ENCODE results near the gene MTA3. TPM values are rescaled to one million over a fixed set of nuclear protein-coding genes. Genes with fewer than 3 reads are reported as not detected.
"Not testable (repeated sequence)": the region's sequence is repeated elsewhere in the genome, so short reads cannot be mapped to it uniquely, and the experiment has no call there.

The MTA3 gene
- total RNA-seq, 2 donors from 2014 or later = 18.7 to 21.2 TPM

DNA sequence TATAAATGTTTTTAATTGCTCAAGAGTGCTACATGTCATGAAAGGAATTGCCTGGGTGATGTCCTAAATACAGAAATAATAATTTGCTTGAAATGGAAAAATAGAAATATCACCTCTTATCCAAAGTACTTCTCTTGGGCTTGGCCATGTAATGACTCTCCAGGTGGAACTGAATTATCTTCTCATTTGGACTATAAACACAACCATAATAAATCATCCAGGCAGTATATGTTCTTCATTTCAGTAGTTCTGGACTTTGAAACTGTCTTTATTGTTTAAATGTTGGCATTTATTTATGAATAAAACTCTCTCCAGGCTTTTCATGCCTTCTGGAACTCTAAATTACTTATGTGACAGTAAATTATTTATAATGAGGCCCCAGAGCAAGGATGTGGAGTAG is 155.0 kb downstream of the MTA3 start:
- no peak overlapping the region for H3K4me3 Mint-ChIP-seq
- no peaks in the 10 kb centered on the region for H3K9me3 Mint-ChIP-seq
- H3K27me3 Mint-ChIP-seq = no peaks in the 10 kb centered on the region
- DNase-seq (ENCODE audit: low spot score) = no peak
- ATAC-seq = no peak
- H3K27ac Mint-ChIP-seq = no peak overlapping the region
- H3K4me1 Mint-ChIP-seq (ENCODE audit: low read depth in 2 of 2) = peaks cover 2 to 8% of the 10 kb centered on the region in 2 donors
- H3K36me3 Mint-ChIP-seq = no peaks in the 10 kb centered on the region

DNA sequence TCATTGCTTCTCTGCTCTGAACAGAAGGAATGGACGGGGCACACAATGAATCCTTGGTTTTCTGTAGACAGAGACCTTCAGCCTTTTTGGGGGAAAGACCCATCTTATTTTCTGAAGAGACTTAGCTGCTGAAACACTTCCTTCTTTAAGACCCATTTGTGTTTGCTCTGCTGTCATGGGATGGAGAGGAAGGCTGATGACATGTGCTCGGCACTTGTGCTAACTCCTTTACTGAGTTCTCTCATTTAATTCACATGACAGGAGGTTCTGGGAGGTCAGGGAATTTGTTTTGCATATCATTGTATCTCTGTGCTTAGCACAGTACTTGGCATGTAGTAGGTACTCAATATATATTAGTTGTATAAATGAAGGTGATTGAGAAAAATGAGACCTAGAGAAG is 156.5 kb downstream of the MTA3 start:
- ATAC-seq = no peak
- Mint-ChIP-seq H3K27ac (no peak overlapping the region), H3K4me3 (no peak overlapping the region), H3K36me3 (peaks cover 4% of the 10 kb centered on the region), H3K9me3 (no peaks in the 10 kb centered on the region), H3K4me1 (ENCODE audit: low read depth in 2 of 2) (peaks cover 2 to 8% of the 10 kb centered on the region in 2 donors), H3K27me3 (no peaks in the 10 kb centered on the region)
- DNase-seq (ENCODE audit: low spot score) = no peak

DNA sequence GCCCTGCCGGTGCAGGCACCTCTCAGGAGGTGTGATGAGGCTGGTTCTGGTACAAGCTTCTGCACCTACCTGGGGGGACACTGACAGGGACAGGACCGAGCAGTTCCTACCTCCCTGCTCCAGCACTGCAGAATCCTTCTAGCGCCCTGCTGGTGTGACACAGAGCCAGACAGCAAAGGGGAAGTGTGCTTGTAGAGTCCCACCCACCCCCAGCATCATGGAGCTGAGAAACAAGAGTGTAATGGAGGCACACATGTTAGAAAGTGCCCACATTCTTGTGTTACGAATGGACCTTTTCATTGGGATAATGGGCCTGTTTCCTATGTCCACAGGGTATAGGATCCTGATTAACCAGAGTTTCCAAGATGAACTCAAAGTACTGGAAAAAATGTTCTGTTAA is 157.2 kb downstream of the MTA3 start:
- H3K4me1 Mint-ChIP-seq (ENCODE audit: low read depth in 2 of 2) = peaks cover 2 to 8% of the 10 kb centered on the region in 2 donors
- peaks cover 6% of the 10 kb centered on the region for H3K36me3 Mint-ChIP-seq
- no peak overlapping the region for H3K4me3 Mint-ChIP-seq
- no peak for DNase-seq (ENCODE audit: low spot score)
- no peak overlapping the region for H3K27ac Mint-ChIP-seq
- ATAC-seq = peak in 1 of 2 donors; percentile 32
- no peaks in the 10 kb centered on the region for H3K27me3 Mint-ChIP-seq
- no peaks in the 10 kb centered on the region for H3K9me3 Mint-ChIP-seq

DNA sequence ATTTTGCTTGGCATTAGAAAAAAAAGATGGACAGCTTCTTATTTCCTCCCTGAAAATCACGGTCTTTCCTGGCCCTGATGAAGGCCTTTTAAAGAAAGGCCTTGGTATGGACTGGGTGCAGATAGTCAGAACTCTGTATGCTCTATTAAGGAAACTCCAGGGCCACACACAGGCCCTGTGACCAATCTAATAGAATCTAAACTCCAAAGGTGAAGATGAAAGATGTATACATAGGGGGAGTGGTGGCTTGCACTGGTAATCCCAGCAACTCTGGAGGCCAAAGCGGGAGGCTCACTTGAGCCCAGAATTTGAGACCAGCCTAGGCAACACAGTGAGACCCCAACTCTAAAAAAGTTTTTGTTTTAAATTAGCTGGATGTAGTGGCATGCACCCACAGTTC is 158.2 kb downstream of the MTA3 start:
- H3K9me3 Mint-ChIP-seq = no peaks in the 10 kb centered on the region
- ATAC-seq (peak in 1 of 2 donors; percentile 52), DNase-seq (ENCODE audit: low spot score) (no peak)
- no peak overlapping the region for H3K27ac Mint-ChIP-seq
- H3K27me3 Mint-ChIP-seq = no peaks in the 10 kb centered on the region
- peaks cover 2 to 8% of the 10 kb centered on the region in 2 donors for H3K4me1 Mint-ChIP-seq (ENCODE audit: low read depth in 2 of 2)
- peaks cover 12% of the 10 kb centered on the region for H3K36me3 Mint-ChIP-seq
- no peak overlapping the region for H3K4me3 Mint-ChIP-seq

DNA sequence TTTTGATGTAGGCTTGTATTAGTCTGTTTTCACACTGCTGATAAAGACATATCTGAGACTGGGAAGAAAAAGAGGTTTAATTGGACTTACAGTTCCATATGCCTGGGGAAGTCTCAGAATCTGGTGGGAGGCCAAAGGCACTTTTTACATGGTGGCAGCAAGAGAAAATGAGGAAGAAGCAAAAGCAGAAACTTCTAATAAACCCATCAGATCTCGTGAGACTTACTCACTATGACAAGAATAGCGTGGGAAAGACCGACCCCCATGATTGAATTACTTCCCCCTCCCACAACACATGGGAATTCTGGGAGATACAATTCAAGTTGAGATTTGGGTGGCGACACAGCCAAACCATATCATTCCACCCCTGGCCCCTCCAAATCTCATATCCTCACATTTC is 162.9 kb downstream of the MTA3 start:
- not testable (repeated sequence) for H3K4me3 Mint-ChIP-seq; H3K4me1 Mint-ChIP-seq (ENCODE audit: low read depth in 2 of 2); H3K27ac Mint-ChIP-seq; DNase-seq (ENCODE audit: low spot score); H3K27me3 Mint-ChIP-seq; ATAC-seq
- Mint-ChIP-seq H3K9me3 (peaks cover 14% of the 10 kb centered on the region), H3K36me3 (peaks cover 38% of the 10 kb centered on the region)

DNA sequence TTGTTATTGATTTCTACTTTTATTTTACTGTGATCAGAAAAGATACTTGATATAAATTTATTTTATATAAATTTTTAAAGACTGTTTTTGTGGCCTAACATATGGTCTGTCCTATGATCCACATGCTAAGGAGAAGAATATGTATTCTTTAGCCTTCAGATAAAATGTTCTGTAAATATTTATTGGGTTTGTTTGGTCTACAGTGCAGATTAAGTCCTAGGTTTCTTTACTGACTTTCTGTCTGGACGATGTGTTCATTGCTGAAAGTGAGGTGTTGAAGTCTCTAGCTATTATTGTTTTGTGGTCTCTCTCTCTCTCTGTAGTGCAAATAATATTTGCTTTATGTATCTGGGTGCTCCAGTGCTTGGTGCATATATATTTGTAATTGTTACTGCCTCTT is 165.4 kb downstream of the MTA3 start:
- no peak for DNase-seq (ENCODE audit: low spot score)
- no peak overlapping the region for H3K4me3 Mint-ChIP-seq
- H3K4me1 Mint-ChIP-seq (ENCODE audit: low read depth in 2 of 2) = no peaks in the 10 kb centered on the region
- peaks cover 44% of the 10 kb centered on the region for H3K36me3 Mint-ChIP-seq
- no peak for ATAC-seq
- H3K9me3 Mint-ChIP-seq = peaks cover 14% of the 10 kb centered on the region
- H3K27me3 Mint-ChIP-seq = no peaks in the 10 kb centered on the region
- H3K27ac Mint-ChIP-seq = no peak overlapping the region

DNA sequence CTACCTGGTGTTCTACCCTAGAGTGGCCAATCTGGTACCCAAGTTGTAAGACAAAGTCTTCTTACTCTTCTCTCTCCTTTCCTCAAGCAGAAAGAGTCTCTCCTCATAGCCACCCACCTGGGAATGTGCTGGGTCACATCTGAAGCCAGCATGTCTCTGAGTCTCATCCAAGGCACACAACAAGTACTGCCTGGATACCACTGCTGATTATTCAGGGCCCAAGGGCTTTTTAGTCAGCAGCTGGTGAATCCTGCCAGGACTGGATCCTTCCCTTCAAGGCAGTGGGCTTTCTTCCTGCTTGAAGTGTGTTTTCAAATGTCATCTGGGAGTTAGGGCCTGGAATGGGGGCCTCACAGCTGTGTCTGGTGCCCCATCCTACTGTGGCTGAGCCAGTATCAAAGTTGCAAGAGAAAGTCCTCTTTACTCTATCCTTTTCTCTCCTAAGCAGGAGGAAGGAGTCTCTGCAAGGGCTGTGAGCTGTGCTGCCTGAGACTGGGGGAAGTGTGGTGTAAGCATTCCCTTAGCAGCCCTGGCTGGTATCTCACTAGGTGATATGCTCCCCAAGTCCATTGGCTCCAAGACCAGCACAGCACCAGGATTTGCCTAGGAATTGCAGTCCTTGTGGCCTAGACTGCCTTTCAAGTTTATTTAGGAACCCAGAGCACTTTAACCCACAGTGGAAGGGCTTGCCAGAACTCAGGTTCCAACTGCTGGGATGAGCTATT is 168.3 kb downstream of the MTA3 start:
- no peak for DNase-seq (ENCODE audit: low spot score)
- Mint-ChIP-seq H3K4me1 (ENCODE audit: low read depth in 2 of 2) (peaks cover 2 to 5% of the 10 kb centered on the region in 2 donors), H3K27ac (no peak overlapping the region), H3K27me3 (no peaks in the 10 kb centered on the region), H3K4me3 (no peak overlapping the region), H3K36me3 (peaks cover 39% of the 10 kb centered on the region), H3K9me3 (peaks cover 14% of the 10 kb centered on the region)
- ATAC-seq = no peak

DNA sequence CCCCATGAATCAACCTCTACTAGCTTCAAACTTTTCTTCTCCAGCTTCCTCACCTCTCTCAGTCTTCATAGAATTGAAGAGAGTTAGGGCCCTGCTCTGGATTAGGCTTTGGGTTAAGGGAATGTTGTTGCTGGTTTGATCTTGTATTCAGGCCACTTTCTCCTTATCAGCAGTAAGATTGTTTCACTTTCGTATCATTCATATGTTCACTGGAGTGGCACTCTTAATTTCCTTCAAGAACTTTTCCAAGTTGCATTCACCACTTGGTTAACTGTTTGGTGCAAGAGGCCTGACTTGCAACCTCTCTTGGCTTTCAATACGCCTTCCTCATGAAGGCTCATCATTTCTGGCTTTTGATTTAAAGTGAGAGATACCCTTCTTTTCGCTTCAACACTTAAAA is 172.7 kb downstream of the MTA3 start:
- Mint-ChIP-seq H3K9me3 (peaks cover under 1% of the 10 kb centered on the region), H3K27ac (peak overlapping the region in 1 of 2 donors; percentile 45), H3K36me3 (peaks cover 13% of the 10 kb centered on the region), H3K27me3 (no peaks in the 10 kb centered on the region), H3K4me1 (ENCODE audit: low read depth in 2 of 2) (peaks cover 2 to 5% of the 10 kb centered on the region in 2 donors), H3K4me3 (no peak overlapping the region)
- no peak for DNase-seq (ENCODE audit: low spot score)
- no peak for ATAC-seq

DNA sequence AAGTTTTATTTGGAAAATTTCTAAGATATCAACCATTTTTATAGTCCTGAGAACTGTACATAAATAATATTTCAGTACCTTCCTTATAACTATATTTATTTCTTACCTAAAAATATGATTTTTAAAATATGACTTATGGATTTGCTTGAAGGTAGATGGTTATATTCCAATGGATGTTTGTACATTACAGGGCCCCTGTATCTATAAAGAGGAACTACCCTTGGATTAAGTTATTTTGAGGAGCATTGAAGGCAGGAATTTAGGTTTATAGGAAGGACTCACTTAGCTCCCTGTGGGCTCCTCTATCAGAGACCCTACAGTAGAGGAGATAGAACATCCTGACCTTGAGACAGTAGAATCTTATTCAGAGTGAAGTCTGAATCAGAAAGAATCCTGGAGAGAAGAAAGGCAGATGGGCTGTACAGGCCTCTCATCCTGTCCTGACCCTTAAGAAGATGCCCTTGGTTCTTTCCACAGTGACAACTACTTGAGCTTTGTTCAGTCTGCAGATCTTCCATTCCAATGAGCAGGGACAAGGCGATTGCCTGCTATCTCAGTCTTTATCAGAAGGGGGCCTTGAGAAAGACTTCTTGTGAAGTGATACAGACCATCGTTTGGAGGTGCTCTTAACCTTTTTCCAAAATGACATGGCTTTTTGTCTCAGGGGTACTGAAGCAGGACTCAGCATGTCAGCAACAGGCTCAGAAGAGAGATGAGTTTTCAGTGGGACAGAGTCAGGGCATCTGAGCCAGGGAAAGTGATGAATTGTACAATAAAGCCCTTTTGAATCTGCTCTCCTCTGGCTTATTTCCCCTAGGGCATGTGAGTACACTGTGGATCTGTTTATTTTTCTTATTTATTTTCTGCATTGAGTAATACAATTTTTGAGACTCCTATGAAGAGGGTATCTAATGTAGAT is 174.6 kb downstream of the MTA3 start:
- no peak overlapping the region for H3K4me3 Mint-ChIP-seq
- H3K36me3 Mint-ChIP-seq = peaks cover 8% of the 10 kb centered on the region
- peaks cover 2 to 5% of the 10 kb centered on the region in 2 donors for H3K4me1 Mint-ChIP-seq (ENCODE audit: low read depth in 2 of 2)
- ATAC-seq (no peak), DNase-seq (ENCODE audit: low spot score) (no peak)
- no peaks in the 10 kb centered on the region for H3K9me3 Mint-ChIP-seq
- H3K27ac Mint-ChIP-seq = no peak overlapping the region
- no peaks in the 10 kb centered on the region for H3K27me3 Mint-ChIP-seq

DNA sequence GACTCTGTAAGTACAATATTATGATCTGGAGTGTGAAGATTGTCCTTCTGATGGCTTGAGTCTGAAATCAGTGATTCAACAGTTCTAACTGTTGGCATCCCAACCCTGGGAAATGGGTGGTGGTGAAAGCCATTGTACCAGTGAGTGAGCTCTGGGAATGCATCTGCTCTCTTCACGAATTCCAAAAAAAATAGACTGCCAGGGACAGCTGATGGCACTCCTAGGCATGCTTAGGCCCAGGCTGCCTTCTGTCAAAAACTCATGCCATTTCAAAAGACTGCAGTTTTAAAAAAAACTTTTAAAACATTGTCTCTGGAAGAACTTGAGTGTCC is 175.2 kb downstream of the MTA3 start:
- no peak for ATAC-seq
- Mint-ChIP-seq H3K9me3 (no peaks in the 10 kb centered on the region), H3K36me3 (peaks cover 8% of the 10 kb centered on the region), H3K27ac (no peak overlapping the region), H3K4me3 (no peak overlapping the region), H3K27me3 (no peaks in the 10 kb centered on the region), H3K4me1 (ENCODE audit: low read depth in 2 of 2) (peaks cover 2 to 5% of the 10 kb centered on the region in 2 donors)
- no peak for DNase-seq (ENCODE audit: low spot score)

DNA sequence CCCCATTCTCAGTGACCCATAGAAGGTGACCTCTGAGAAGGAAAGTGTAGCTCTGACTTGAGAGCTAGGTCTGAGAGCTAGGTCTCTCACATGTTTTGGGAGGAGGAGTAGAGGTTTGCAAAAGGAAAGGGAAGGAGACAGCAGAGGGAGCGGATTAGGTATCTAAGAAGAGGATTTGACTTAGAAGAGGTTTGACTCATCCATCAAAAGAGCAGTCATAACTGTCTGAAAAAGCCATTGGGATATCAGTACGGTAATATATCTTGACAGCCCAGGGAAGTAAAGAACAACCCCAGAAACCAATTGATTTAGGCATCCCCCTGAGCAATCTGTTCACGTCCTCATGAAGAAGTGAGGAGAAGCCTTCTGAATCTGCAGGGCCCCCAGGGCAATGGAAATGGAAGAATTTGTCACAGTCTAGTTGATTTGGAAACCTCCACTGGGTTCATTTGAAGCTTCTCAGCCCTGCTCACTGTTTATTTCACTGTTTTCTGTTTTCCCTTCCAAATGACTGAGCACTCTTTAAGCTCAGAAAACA is 176.2 kb downstream of the MTA3 start:
- no peak overlapping the region for H3K4me3 Mint-ChIP-seq
- DNase-seq (ENCODE audit: low spot score) = no peak
- no peaks in the 10 kb centered on the region for H3K9me3 Mint-ChIP-seq
- H3K27me3 Mint-ChIP-seq = no peaks in the 10 kb centered on the region
- H3K4me1 Mint-ChIP-seq (ENCODE audit: low read depth in 2 of 2) = peaks cover 0 to 5% of the 10 kb centered on the region in 2 donors
- peaks cover 5% of the 10 kb centered on the region for H3K36me3 Mint-ChIP-seq
- no peak overlapping the region for H3K27ac Mint-ChIP-seq
- no peak for ATAC-seq

DNA sequence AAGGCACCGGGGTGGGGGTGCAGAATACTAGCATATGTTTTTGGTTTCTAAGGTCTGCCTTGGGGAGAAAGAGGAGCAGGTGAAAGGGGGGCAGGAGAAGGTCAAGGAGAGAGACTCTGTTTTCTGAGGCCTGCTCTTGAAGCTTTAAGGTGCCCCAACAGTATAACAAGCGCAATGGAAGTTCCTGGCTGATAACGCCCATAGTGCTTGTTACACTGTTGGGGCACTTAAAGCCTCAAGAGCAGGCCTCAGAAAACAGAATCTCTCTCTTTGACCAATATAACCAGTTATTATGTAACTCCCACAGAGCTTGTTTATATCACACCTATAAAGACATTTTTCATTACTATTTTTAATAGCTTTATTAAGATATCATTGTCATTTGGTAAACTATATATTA is 179.0 kb downstream of the MTA3 start:
- Mint-ChIP-seq H3K36me3 (no peaks in the 10 kb centered on the region), H3K4me1 (ENCODE audit: low read depth in 2 of 2) (peaks cover 1 to 3% of the 10 kb centered on the region in 2 donors), H3K27me3 (no peaks in the 10 kb centered on the region), H3K9me3 (no peaks in the 10 kb centered on the region), H3K4me3 (no peak overlapping the region), H3K27ac (no peak overlapping the region)
- no peak for ATAC-seq
- no peak for DNase-seq (ENCODE audit: low spot score)

DNA sequence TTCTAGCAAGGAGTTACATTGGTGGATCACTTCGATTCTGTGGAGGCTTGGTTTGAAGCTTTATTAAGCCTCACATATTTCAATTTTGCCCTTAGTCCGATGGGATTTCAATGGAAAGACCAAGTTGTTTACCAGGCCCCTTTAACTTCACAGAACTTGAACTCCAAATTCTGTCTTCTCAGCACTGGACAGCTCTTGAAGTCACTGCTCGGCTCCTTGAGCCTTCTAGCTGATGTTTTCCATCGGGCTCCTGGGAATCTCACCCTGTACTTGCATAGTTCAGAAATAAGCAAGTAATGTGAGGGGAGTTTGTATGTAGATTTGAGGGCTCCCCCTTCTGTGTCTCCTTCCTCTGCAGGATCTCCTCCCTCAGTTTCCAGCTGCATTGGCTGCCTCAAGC is 180.4 kb downstream of the MTA3 start:
- H3K9me3 Mint-ChIP-seq = no peaks in the 10 kb centered on the region
- H3K36me3 Mint-ChIP-seq = no peaks in the 10 kb centered on the region
- no peak for DNase-seq (ENCODE audit: low spot score)
- no peak overlapping the region for H3K27ac Mint-ChIP-seq
- H3K27me3 Mint-ChIP-seq = no peaks in the 10 kb centered on the region
- peaks cover 6 to 13% of the 10 kb centered on the region in 2 donors for H3K4me1 Mint-ChIP-seq (ENCODE audit: low read depth in 2 of 2)
- no peak overlapping the region for H3K4me3 Mint-ChIP-seq
- no peak for ATAC-seq

DNA sequence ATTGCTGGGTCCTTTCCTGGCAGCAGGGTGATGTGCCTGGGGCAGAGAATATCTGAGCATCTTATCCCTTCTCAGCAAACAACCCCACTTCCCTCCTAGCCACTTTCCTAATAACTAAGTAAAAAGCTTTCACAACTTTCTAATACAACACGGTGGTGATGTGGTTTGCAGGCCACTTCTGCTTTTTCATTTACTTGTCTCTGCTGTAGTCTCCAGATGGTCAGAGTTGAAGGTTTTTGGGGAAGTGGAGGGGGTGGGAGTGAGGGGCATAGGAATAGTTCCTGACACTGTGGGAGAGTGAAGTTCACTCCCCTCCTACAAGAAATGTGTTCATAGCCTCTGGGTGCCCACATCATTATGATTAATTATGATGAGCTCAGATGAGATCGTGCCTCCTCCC is 183.9 kb downstream of the MTA3 start:
- Mint-ChIP-seq H3K27me3 (no peaks in the 10 kb centered on the region), H3K9me3 (no peaks in the 10 kb centered on the region), H3K36me3 (no peaks in the 10 kb centered on the region), H3K27ac (peak overlapping the region in 1 of 2 donors; percentile 32), H3K4me1 (ENCODE audit: low read depth in 2 of 2) (peaks cover 15 to 16% of the 10 kb centered on the region in 2 donors), H3K4me3 (peak overlapping the region; percentile 19)
- no peak for DNase-seq (ENCODE audit: low spot score)
- ATAC-seq = peak in 1 of 2 donors; percentile 47

All from natural killer cell treated with Interleukin-12 subunit alpha and Interleukin-12 subunit beta and Interleukin-15 and Interleukin-18, amount 100 ng/mL, for 72 hours (primary cell).